CD14-positive monocyte (primary cell): ENCODE data around the gene KIAA1755. TPM values are rescaled to one million over a fixed set of nuclear protein-coding genes. Genes with fewer than 3 reads are reported as not detected.

Experiments
- DNase-seq, 3 donors: peaks; one replicate each; pipeline ENCODE4 v3.0.0-alpha.2; 2011 to 2022
- H2AFZ ChIP-seq: 2 replicates; pipeline ENCODE4 v1.6.0; 2012; ENCODE audit warnings: mild to moderate bottlenecking, low read depth, low read length, inconsistent platforms; ENCODE audit not compliant: insufficient read depth, poor library complexity, severe bottlenecking
- H3K27ac ChIP-seq, 2 donors: 1 replicate in 1 of 2; 2 replicates in 1 of 2; pipeline ENCODE4 v1.5.1; 2012 to 2013; ENCODE audit warnings: low read length in 2 of 2, control low read depth in 1 of 2, inconsistent platforms in 1 of 2, low read depth in 1 of 2, mild to moderate bottlenecking in 1 of 2
- H3K27me3 ChIP-seq, 2 donors: one replicate each; pipeline versions ENCODE4 v1.6.0 to v1.6.1; 2011 to 2013; ENCODE audit warnings: low read length in 2 of 2; ENCODE audit not compliant: control insufficient read depth in 2 of 2, insufficient read depth in 2 of 2
- H3K36me3 ChIP-seq, 2 donors: replicated peaks in 1 of 2; 1 replicate in 1 of 2; 2 replicates in 1 of 2; pipeline versions ENCODE4 v1.5.1 to v1.6.1; 2012 to 2013; ENCODE audit warnings: low read length in 2 of 2, control low read depth in 1 of 2, inconsistent platforms in 1 of 2, mild to moderate bottlenecking in 1 of 2; ENCODE audit not compliant: insufficient read depth in 2 of 2, control insufficient read depth in 1 of 2
- H3K4me1 ChIP-seq, 2 donors: 1 replicate in 1 of 2; 2 replicates in 1 of 2; pipeline versions ENCODE4 v1.5.1 to v1.6.1; 2012 to 2013; ENCODE audit warnings: low read length in 2 of 2, control low read depth in 1 of 2, inconsistent platforms in 1 of 2, mild to moderate bottlenecking in 1 of 2, moderate library complexity in 1 of 2; ENCODE audit not compliant: insufficient read depth in 2 of 2, control insufficient read depth in 1 of 2
- H3K4me2 ChIP-seq: replicated peaks from 2 replicates; pipeline ENCODE3; 2012; ENCODE audit warnings: low read length, moderate library complexity, mild to moderate bottlenecking; ENCODE audit not compliant: poor library complexity, severe bottlenecking; ENCODE audit errors: extremely low read depth
- H3K4me3 ChIP-seq, 3 experiments: fragments of 200-600 bp in 1 of 3; sonication (generic) in 1 of 3; replicated peaks in 1 of 3; 1 replicate in 2 of 3; 2 replicates in 1 of 3; pipeline ENCODE4 v1.5.1; 2011 to 2013; ENCODE audit warnings: low read length in 3 of 3, mild to moderate bottlenecking in 3 of 3, control low read depth in 2 of 3, low read depth in 2 of 3, inconsistent platforms in 1 of 3, moderate library complexity in 1 of 3
- H3K79me2 ChIP-seq: 2 replicates; pipeline ENCODE4 v1.6.0; 2012; ENCODE audit warnings: mild to moderate bottlenecking, control low read depth, inconsistent platforms, low read length, moderate library complexity; ENCODE audit not compliant: insufficient read depth
- H3K9ac ChIP-seq: 2 replicates; pipeline ENCODE4 v1.6.0; 2017; ENCODE audit warnings: low read length, mild to moderate bottlenecking; ENCODE audit not compliant: insufficient read depth, poor library complexity, severe bottlenecking
- H3K9me3 ChIP-seq, 2 donors: replicated peaks in 1 of 2; 1 replicate in 1 of 2; 2 replicates in 1 of 2; pipeline versions ENCODE4 v1.5.1 to v1.6.1; 2012 to 2013; ENCODE audit warnings: low read length in 2 of 2, control low read depth in 1 of 2; ENCODE audit not compliant: control insufficient read depth in 1 of 2, insufficient read depth in 1 of 2
- H4K20me1 ChIP-seq: 2 replicates; pipeline ENCODE4 v1.6.0; 2012; ENCODE audit warnings: mild to moderate bottlenecking, low read length, control low read depth, moderate library complexity; ENCODE audit not compliant: insufficient read depth
- H3K27ac Mint-ChIP-seq, 7 donors: one replicate each; pipeline ENCODE4 v1.8.0; 2020; ENCODE audit warnings: mild to moderate bottlenecking in 7 of 7, mixed read lengths in 7 of 7, moderate library complexity in 6 of 7, inconsistent platforms in 2 of 7
- H3K27me3 Mint-ChIP-seq, 3 donors: one replicate each; pipeline ENCODE4 v1.8.0; 2021 to 2022; ENCODE audit warnings: low read depth in 3 of 3, mild to moderate bottlenecking in 3 of 3, mixed read lengths in 3 of 3, moderate library complexity in 3 of 3, inconsistent platforms in 1 of 3
- H3K36me3 Mint-ChIP-seq, 2 donors: one replicate each; pipeline ENCODE4 v1.8.0; 2020; ENCODE audit warnings: mixed read lengths in 2 of 2, inconsistent platforms in 1 of 2, mild to moderate bottlenecking in 1 of 2
- H3K4me1 Mint-ChIP-seq: one replicate; pipeline ENCODE4 v1.8.0; 2020; ENCODE audit warnings: mild to moderate bottlenecking, mixed read lengths
- H3K4me3 Mint-ChIP-seq, 2 donors: one replicate each; pipeline ENCODE4 v1.8.0; 2020; ENCODE audit warnings: mild to moderate bottlenecking in 2 of 2, mixed read lengths in 2 of 2, moderate library complexity in 1 of 2
- H3K9me3 Mint-ChIP-seq, 7 donors: one replicate each; pipeline ENCODE4 v1.8.0; 2020 to 2022; ENCODE audit warnings: mixed read lengths in 7 of 7, mild to moderate bottlenecking in 6 of 7, moderate library complexity in 6 of 7, inconsistent platforms in 2 of 7
- CTCF ChIP-seq: fragments of 200-600 bp; IDR thresholded peaks from one replicate; pipeline ENCODE4 v1.8.0; 2022; ENCODE audit warnings: antibody characterized with exemption, mild to moderate bottlenecking
- WGBS: methylation state at CpG from one replicate; pipeline ENCODE4 v1.1.5; 2013; ENCODE audit warnings: missing lambda C conversion rate; ENCODE audit not compliant: insufficient coverage; 5-methylcytosine and 5-hydroxymethylcytosine counted together
- intact Hi-C, 2 donors: fragments of 100-400 bp; cut with micrococcal nuclease; formaldehyde crosslinking; loops; one replicate each; pipeline versions ENCODE4 v1.15.0 to v1.15.1; 2023
- polyA plus RNA-seq, 3 donors: library from polyadenylated mRNA; depleted of rRNA in 1 of 3; unstranded in 2 of 3; stranded (reverse) in 1 of 3; fragments of 300-500 nt in 2 of 3; fragments of >200 nt in 1 of 3; fragmentation: Illumina TruSeq in 2 of 3; gene quantifications; 1 replicate in 2 of 3; 2 replicates in 1 of 3; pipeline ENCODE4 v1.2.3, GENCODE V29; 2012 to 2021

Gene KIAA1755
- polyA plus RNA-seq, 3 donors, result not detected

- Histone ChIP-seq H2AFZ (no peak overlapping the region), H3K27ac (no peak overlapping the region), H3K79me2 (no peaks in the 10 kb centered on the region), H3K4me3 (no peak overlapping the region), H3K4me1 (peaks cover 23 to 31% of the 10 kb centered on the region in 2 donors), H4K20me1 (no peaks in the 10 kb centered on the region), H3K9me3 (no peaks in the 10 kb centered on the region), H3K36me3 (no peaks in the 10 kb centered on the region), H3K4me2 (no peak overlapping the region), H3K27me3 (no peaks in the 10 kb centered on the region), H3K9ac (no peak overlapping the region)
- H3K4me1 Mint-ChIP-seq, result peaks cover 35% of the 10 kb centered on the region
- H3K36me3 Mint-ChIP-seq, result no peaks in the 10 kb centered on the region
- intact Hi-C loops, result no loop called here
- peaks cover 0 to 2% (median 0%) of the 10 kb centered on the region in 7 donors for H3K9me3 Mint-ChIP-seq
- no peak overlapping the region for H3K4me3 Mint-ChIP-seq
- peaks cover 1 to 5% (median 4%) of the 10 kb centered on the region in 3 donors for H3K27me3 Mint-ChIP-seq
- H3K27ac Mint-ChIP-seq, result peak overlapping the region in 2 of 7 donors; percentile 30 to 40
- no peak for DNase-seq
- TF ChIP-seq CTCF, result no peak
- WGBS, result 76% methylated on average over 3 of the region's 4 CpGs
Observed at GRCh38 chr20:38209054-38209675, 51.4 kb downstream of the KIAA1755 start.

GRCh38 chr20:38208523-38208922, 52.0 kb downstream of the KIAA1755 start:
- no peak for TF ChIP-seq CTCF
- intact Hi-C loops, result no loop called here
- 89% methylated on average over 2 of the region's 3 CpGs for WGBS

More at GRCh38 chr20:38208523-38208922, 52.0 kb downstream of the KIAA1755 start:
- Histone ChIP-seq H3K36me3 (no peaks in the 10 kb centered on the region), H3K4me2 (no peak overlapping the region), H4K20me1 (no peaks in the 10 kb centered on the region), H3K9ac (no peak overlapping the region), H3K27ac (no peak overlapping the region), H2AFZ (no peak overlapping the region), H3K9me3 (no peaks in the 10 kb centered on the region), H3K4me1 (peaks cover 23 to 31% of the 10 kb centered on the region in 2 donors), H3K79me2 (no peaks in the 10 kb centered on the region), H3K27me3 (no peaks in the 10 kb centered on the region), H3K4me3 (no peak overlapping the region)
- Mint-ChIP-seq H3K27me3 (peaks cover 1 to 2% (median 1%) of the 10 kb centered on the region in 3 donors), H3K4me1 (peaks cover 39% of the 10 kb centered on the region), H3K27ac (peak overlapping the region in 2 of 7 donors; percentile 30 to 50), H3K4me3 (no peak overlapping the region), H3K36me3 (no peaks in the 10 kb centered on the region), H3K9me3 (peaks cover 0 to 2% (median 0%) of the 10 kb centered on the region in 7 donors)
- no peak for DNase-seq
